HG02759 (cell line): ENCODE results near the gene NSD1.
"Not testable (repeated sequence)": the region's sequence is repeated elsewhere in the genome, so short reads cannot be mapped to it uniquely, and the experiment has no call there.

ENCODE experiments used
- ATAC-seq: cut with Tn5 transposase; IDR thresholded peaks from one replicate; pipeline ENCODE4 v1.9.1; 2021; ENCODE audit warnings: mild to moderate bottlenecking, moderate library complexity; ENCODE audit not compliant: unreplicated experiment

Gene NSD1

GRCh38 chr5:177306103-177306640 lies 172.6 kb downstream of the NSD1 start:
- ATAC-seq = not testable (repeated sequence)

GRCh38 chr5:177306674-177307543 lies 173.3 kb downstream of the NSD1 start:
- ATAC-seq = no peak

GRCh38 chr5:177307544-177308363 lies 174.2 kb downstream of the NSD1 start:
- ATAC-seq = no peak

GRCh38 chr5:177308740-177309139 lies 175.2 kb downstream of the NSD1 start:
- no peak for ATAC-seq

GRCh38 chr5:177309351-177310191 lies 176.0 kb downstream of the NSD1 start:
- ATAC-seq = no peak

GRCh38 chr5:177310332-177310731 lies 176.8 kb downstream of the NSD1 start:
- no peak for ATAC-seq

GRCh38 chr5:177310757-177311391 lies 177.3 kb downstream of the NSD1 start:
- peak; percentile 23 for ATAC-seq

GRCh38 chr5:177311392-177311722 lies 177.8 kb downstream of the NSD1 start:
- ATAC-seq = peak; percentile 1

- ATAC-seq = peak; percentile 82
These were observed 178.4 kb downstream of the NSD1 start, which contains the start of gene MXD3 for GRCh38 chr5:177311723-177312648. TSS of gene MXD3 (minus strand) at chr5:177311898. CDS start at chr5:177311830, 68 bp downstream.

GRCh38 chr5:177312649-177313181 lies 179.1 kb downstream of the NSD1 start:
- ATAC-seq = peak; percentile 14

- no peak for ATAC-seq
These were observed 180.1 kb downstream of the NSD1 start for GRCh38 chr5:177313561-177314259.

GRCh38 chr5:177314376-177315342 lies 181.1 kb downstream of the NSD1 start:
- ATAC-seq = no peak

- ATAC-seq = no peak
These were observed 181.8 kb downstream of the NSD1 start for GRCh38 chr5:177315411-177315810.

- ATAC-seq = no peak
These were observed 182.4 kb downstream of the NSD1 start for GRCh38 chr5:177316005-177316404.

GRCh38 chr5:177317959-177318377 lies 184.4 kb downstream of the NSD1 start:
- no peak for ATAC-seq

GRCh38 chr5:177319913-177320588 lies 186.5 kb downstream of the NSD1 start:
- no peak for ATAC-seq

GRCh38 chr5:177320879-177321278 lies 187.3 kb downstream of the NSD1 start:
- ATAC-seq = no peak
